SK-N-MC (cell line): Measurements from ENCODE around the gene ARMH3.

Experiments
- EZH2 ChIP-seq: fragments of 200-600 bp; sonication (generic); IDR thresholded peaks from one replicate; pipeline ENCODE4 v1.6.1; 2017; ENCODE audit warnings: antibody characterized with exemption
- POLR2AphosphoS5 ChIP-seq: IDR thresholded peaks from 2 replicates; pipeline ENCODE4 v1.6.1; 2012; ENCODE audit warnings: mild to moderate bottlenecking, low read depth, low read length, borderline replicate concordance

- no peak for TF ChIP-seq EZH2
- no peak for TF ChIP-seq POLR2AphosphoS5
Observed at GRCh38 chr10:101878869-101879268, 177.1 kb downstream of the ARMH3 start.
